ENCODE data around the gene ADAP1.

DNA sequence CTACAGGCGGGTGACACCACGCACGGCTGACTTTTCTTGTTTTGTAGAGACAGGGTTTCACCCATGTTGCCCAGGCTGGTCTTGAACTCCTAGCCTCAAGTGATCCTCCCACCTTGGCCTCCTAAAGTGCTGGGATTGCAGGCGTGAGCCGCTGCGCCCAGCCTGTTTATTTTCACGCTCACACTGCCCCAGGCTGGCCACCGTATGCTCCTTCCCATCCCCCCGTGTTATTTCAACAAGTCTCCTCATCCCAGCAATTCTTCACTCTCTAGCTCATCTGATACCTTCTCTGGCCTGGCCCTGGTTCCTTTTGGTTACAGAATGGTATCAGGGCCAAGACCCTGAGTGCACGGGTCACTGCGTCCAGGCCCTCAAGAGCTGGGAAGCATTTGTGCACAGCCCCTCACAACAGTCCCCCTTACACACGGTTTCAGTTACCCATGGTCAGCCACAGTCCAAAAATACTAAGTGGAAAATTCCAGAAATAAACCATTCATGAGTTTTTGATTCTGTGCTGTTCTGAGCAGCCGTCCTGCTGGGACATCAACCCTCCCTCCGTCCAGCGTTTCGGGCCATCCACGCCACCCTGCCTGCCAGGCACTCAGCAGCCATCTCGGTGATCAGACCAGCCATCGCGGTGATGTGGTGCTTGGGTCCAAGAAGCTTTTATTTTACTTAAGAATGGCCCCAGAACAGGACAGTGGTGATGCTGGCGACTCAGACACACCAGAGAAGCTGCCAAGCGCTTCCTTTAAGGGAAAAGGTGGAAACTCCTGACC, 12.0 kb upstream of the ADAP1 start:
- TF ChIP-seq POLR2A (IDR thresholded peaks at IDR 0.05) (no peak), POLR2AphosphoS5 (IDR thresholded peaks at IDR 0.05) (no peak), EP300 (IDR thresholded peaks at IDR 0.05) (no peak)
- TF ChIP-seq, protein P1, sequence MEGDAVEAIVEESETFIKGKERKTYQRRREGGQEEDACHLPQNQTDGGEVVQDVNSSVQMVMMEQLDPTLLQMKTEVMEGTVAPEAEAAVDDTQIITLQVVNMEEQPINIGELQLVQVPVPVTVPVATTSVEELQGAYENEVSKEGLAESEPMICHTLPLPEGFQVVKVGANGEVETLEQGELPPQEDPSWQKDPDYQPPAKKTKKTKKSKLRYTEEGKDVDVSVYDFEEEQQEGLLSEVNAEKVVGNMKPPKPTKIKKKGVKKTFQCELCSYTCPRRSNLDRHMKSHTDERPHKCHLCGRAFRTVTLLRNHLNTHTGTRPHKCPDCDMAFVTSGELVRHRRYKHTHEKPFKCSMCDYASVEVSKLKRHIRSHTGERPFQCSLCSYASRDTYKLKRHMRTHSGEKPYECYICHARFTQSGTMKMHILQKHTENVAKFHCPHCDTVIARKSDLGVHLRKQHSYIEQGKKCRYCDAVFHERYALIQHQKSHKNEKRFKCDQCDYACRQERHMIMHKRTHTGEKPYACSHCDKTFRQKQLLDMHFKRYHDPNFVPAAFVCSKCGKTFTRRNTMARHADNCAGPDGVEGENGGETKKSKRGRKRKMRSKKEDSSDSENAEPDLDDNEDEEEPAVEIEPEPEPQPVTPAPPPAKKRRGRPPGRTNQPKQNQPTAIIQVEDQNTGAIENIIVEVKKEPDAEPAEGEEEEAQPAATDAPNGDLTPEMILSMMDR (IDR thresholded peaks at IDR 0.05), result no peak

All from gastroesophageal sphincter (tissue), 3 donors.